ENCODE data around the gene TREM1. TPM values are rescaled to one million over a fixed set of nuclear protein-coding genes. Genes with fewer than 3 reads are reported as not detected.

Gene TREM1
- total RNA-seq, 2 donors from 2014 or later: not detected

DNA sequence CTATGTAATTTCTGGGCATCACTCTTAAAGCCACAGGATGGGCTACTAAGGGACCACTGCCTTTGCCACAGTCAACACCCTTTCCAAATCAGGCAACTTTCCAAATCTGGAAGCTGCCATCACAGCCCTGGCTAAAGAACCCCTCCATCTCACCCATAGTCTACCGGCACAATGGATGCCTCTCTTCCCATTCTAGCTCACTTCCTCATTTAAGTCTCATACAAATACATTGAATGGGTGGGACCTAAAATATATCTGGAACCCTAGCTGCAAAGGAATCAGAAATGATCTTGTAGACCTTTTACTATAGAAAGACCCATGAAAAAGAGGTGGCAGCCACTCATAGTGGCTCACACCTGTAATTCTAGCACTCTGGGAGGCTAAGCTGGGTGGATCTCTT, 61.7 kb downstream of the TREM1 start:
- 97% methylated on average over 1 of the region's 1 CpG; no CpG with 5 or more reads in 1 of the 2 experiments for WGBS, 2 experiments (ENCODE audit: insufficient coverage in 1 of 2, insufficient read length in 1 of 2)
- TF ChIP-seq, protein P1, sequence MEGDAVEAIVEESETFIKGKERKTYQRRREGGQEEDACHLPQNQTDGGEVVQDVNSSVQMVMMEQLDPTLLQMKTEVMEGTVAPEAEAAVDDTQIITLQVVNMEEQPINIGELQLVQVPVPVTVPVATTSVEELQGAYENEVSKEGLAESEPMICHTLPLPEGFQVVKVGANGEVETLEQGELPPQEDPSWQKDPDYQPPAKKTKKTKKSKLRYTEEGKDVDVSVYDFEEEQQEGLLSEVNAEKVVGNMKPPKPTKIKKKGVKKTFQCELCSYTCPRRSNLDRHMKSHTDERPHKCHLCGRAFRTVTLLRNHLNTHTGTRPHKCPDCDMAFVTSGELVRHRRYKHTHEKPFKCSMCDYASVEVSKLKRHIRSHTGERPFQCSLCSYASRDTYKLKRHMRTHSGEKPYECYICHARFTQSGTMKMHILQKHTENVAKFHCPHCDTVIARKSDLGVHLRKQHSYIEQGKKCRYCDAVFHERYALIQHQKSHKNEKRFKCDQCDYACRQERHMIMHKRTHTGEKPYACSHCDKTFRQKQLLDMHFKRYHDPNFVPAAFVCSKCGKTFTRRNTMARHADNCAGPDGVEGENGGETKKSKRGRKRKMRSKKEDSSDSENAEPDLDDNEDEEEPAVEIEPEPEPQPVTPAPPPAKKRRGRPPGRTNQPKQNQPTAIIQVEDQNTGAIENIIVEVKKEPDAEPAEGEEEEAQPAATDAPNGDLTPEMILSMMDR (conservative IDR thresholded peaks at IDR 0.05): no peak
- peaks cover 18% of the 10 kb centered on the region for H3K27me3 Mint-ChIP-seq (ENCODE audit: insufficient read depth)

More for the DNA sequence above, 61.7 kb downstream of the TREM1 start:
- Histone ChIP-seq H3K9me3 (ENCODE audit: control insufficient read depth, low read length) (peaks cover 8% of the 10 kb centered on the region), H3K4me1 (ENCODE audit: control insufficient read depth, insufficient read depth, low read length) (peaks cover 5% of the 10 kb centered on the region), H3K9ac (ENCODE audit: extremely low read depth, low read length, poor library complexity, severe bottlenecking) (no peak overlapping the region), H3K27me3 (ENCODE audit: control insufficient read depth, insufficient read depth, low read length, poor library complexity, severe bottlenecking) (peaks cover 8% of the 10 kb centered on the region), H3K4me3 (ENCODE audit: low read length) (no peak overlapping the region), H3K27ac (ENCODE audit: low read depth, low read length) (no peak overlapping the region), H3K36me3 (ENCODE audit: control insufficient read depth, insufficient read depth, low read length) (no peaks in the 10 kb centered on the region)
- Mint-ChIP-seq H3K27ac (no peak overlapping the region), H3K9me3 (peaks cover 8% of the 10 kb centered on the region), H3K4me3 (no peak overlapping the region), H3K4me1 (peaks cover 6% of the 10 kb centered on the region), H3K36me3 (ENCODE audit: low read depth) (no peaks in the 10 kb centered on the region)
- no peak for DNase-seq

Other genes starting within 250 kb of the TREM1 start
- gene UNC5CL, start 247.5 kb downstream of the TREM1 start, total RNA-seq: 1 to 10 TPM; 3.8 to 4.7 TPM
- not detected for gene TSPO2, start 244.2 kb downstream of the TREM1 start, total RNA-seq
- gene APOBEC2, start 233.5 kb downstream of the TREM1 start, total RNA-seq: under 1 TPM in 1 of 2 donors, not detected in 1; 0.31 TPM
- 10 to 100 TPM; 33.8 to 40.7 TPM for gene OARD1, start 214.3 kb downstream of the TREM1 start, total RNA-seq
- gene NFYA, start 213.7 kb downstream of the TREM1 start, total RNA-seq: 10 to 100 TPM; 44.8 to 45.8 TPM
- under 1 TPM; 0.31 to 0.53 TPM for gene TREML1, start 132.3 kb downstream of the TREM1 start, total RNA-seq
- gene TREM2, start 123.6 kb downstream of the TREM1 start, total RNA-seq: not detected
- not detected for gene TREML2, start 85.5 kb downstream of the TREM1 start, total RNA-seq
- not detected for gene TREML4, start 58.3 kb downstream of the TREM1 start, total RNA-seq
- gene NCR2, start 48.9 kb upstream of the TREM1 start, total RNA-seq: not detected

Data from endodermal cell (in vitro differentiated cells).